ENCODE measurements around the gene NPAT. TPM values are rescaled to one million over a fixed set of nuclear protein-coding genes. Genes with fewer than 3 reads are reported as not detected.

Gene NPAT
- total RNA-seq, 1 donor from 2014 or later = 25.6 TPM

Other genes starting within 250 kb of the NPAT start
- gene CUL5, start 213.7 kb downstream of the NPAT start, total RNA-seq = 33.7 and 34.2 TPM in 2 replicates
- 66.8 and 76.6 TPM in 2 replicates for gene ACAT1, start 101.1 kb downstream of the NPAT start, total RNA-seq
- 34.1 and 34.7 TPM in 2 replicates for gene ATM, start 429 bp upstream of the NPAT start, total RNA-seq
- gene C11orf65, start 244.9 kb upstream of the NPAT start, total RNA-seq = 0.43 and 0.97 TPM in 2 replicates

Data from activated T-helper 2 cell treated with anti-CD3 and anti-CD28 coated beads, Interferon-gamma antibody, Interleukin-2, Interleukin-4, amounts not matched to agents 10 μg/mL and 5 μg/mL and 100 μg/mL, durations not matched to agents 14 hours and 24 hours and 36 hours (primary cell).